HL-60 (cell line): ENCODE measurements around the gene CACNA2D1.

Experiments used
- DNase-seq, 2 experiments: peaks; one replicate each; pipeline ENCODE4 v3.0.0-alpha.2; 2010 to 2020; ENCODE audit warnings: low read depth in 1 of 2, low spot score in 1 of 2
- H3K27ac ChIP-seq: fragments of 250-450 bp; sonication (Bioruptor Pico); replicated peaks from 2 replicates; pipeline ENCODE4 v1.5.1; 2020; ENCODE audit warnings: mild to moderate bottlenecking, moderate library complexity
- H3K27me3 ChIP-seq: fragments of 250-450 bp; sonication (Bioruptor Pico); 2 replicates; pipeline ENCODE4 v1.5.1; 2021; ENCODE audit warnings: mild to moderate bottlenecking, moderate library complexity; ENCODE audit not compliant: insufficient read depth, poor library complexity, severe bottlenecking
- H3K4me3 ChIP-seq: replicated peaks from 2 replicates; pipeline ENCODE4 v1.5.1; 2011; ENCODE audit warnings: mild to moderate bottlenecking, control low read depth, low read length; ENCODE audit not compliant: insufficient read depth
- CTCF ChIP-seq: IDR thresholded peaks from one replicate; pipeline ENCODE4 v1.5.1; 2011; ENCODE audit warnings: low read length, control low read depth, inconsistent platforms; ENCODE audit not compliant: insufficient read depth
- GABPA ChIP-seq: IDR thresholded peaks from 2 replicates; pipeline ENCODE4 v1.6.1; 2012; ENCODE audit warnings: low read depth
- POLR2AphosphoS5 ChIP-seq: IDR thresholded peaks from 2 replicates; pipeline ENCODE4 v1.6.1; 2012; ENCODE audit warnings: low read depth
- REST ChIP-seq: IDR thresholded peaks from 2 replicates; pipeline ENCODE4 v1.6.1; 2012; ENCODE audit warnings: low read depth; ENCODE audit not compliant: insufficient replicate concordance
- SPI1 ChIP-seq: IDR thresholded peaks from 2 replicates; pipeline ENCODE4 v1.6.1; 2012; ENCODE audit warnings: low read depth, mild to moderate bottlenecking, borderline replicate concordance

The CACNA2D1 gene

GRCh38 chr7:82450759-82451158, 7.2 kb upstream of the CACNA2D1 start:
- Histone ChIP-seq H3K27me3 (peaks cover 10% of the 10 kb centered on the region), H3K4me3 (no peak overlapping the region), H3K27ac (no peak overlapping the region)
- TF ChIP-seq SPI1 = no peak
- TF ChIP-seq POLR2AphosphoS5 = no peak
- no peak for TF ChIP-seq CTCF
- no peak for TF ChIP-seq GABPA
- TF ChIP-seq REST = no peak
- no peak for DNase-seq

- Histone ChIP-seq H3K27ac (no peak overlapping the region), H3K27me3 (peaks cover 11% of the 10 kb centered on the region), H3K4me3 (no peak overlapping the region)
- DNase-seq = no peak
- TF ChIP-seq POLR2AphosphoS5 (no peak), GABPA (no peak), SPI1 (no peak), CTCF (no peak)
Observed at GRCh38 chr7:82449910-82450309, 6.3 kb upstream of the CACNA2D1 start.

GRCh38 chr7:82446897-82447296, 3.3 kb upstream of the CACNA2D1 start:
- H3K4me3 ChIP-seq = no peak overlapping the region
- TF ChIP-seq CTCF (no peak), REST (no peak), POLR2AphosphoS5 (no peak), SPI1 (no peak), GABPA (no peak)
- H3K27me3 ChIP-seq = peaks cover 25% of the 10 kb centered on the region
- H3K27ac ChIP-seq = no peak overlapping the region
- DNase-seq = no peak

GRCh38 chr7:82445271-82445670, 1.7 kb upstream of the CACNA2D1 start:
- Histone ChIP-seq H3K27ac (no peak overlapping the region), H3K27me3 (peaks cover 38% of the 10 kb centered on the region), H3K4me3 (no peak overlapping the region)
- no peak for DNase-seq
- TF ChIP-seq SPI1 = no peak
- TF ChIP-seq CTCF = no peak
- no peak for TF ChIP-seq POLR2AphosphoS5
- no peak for TF ChIP-seq GABPA
- TF ChIP-seq REST = no peak
